BLaER1 treated with 17β-estradiol and CSF1 and Interleukin-3, amounts not matched to agents 10 nM and 100 nM (cell line): Measurements from ENCODE around the gene HS1BP3.

Experiments used
- H3K27ac ChIP-seq, 11 experiments: shearing (Covaris generic); formaldehyde crosslinking; 2 replicates each; pipeline ENCODE4 v1.8.1; 2022
- H3K27me3 ChIP-seq, 11 experiments: shearing (Covaris generic); formaldehyde crosslinking; 2 replicates each; pipeline ENCODE4 v1.8.1; 2022
- H3K36me3 ChIP-seq, 11 experiments: shearing (Covaris generic); formaldehyde crosslinking; 2 replicates each; pipeline ENCODE4 v1.8.1; 2022
- H3K4me1 ChIP-seq, 10 experiments: shearing (Covaris generic); formaldehyde crosslinking; 2 replicates each; pipeline ENCODE4 v1.8.1; 2022
- H3K4me2 ChIP-seq, 11 experiments: shearing (Covaris generic); formaldehyde crosslinking; 2 replicates each; pipeline ENCODE4 v1.8.1; 2022
- H3K4me3 ChIP-seq, 10 experiments: shearing (Covaris generic); formaldehyde crosslinking; 2 replicates each; pipeline ENCODE4 v1.8.1; 2022
- H3K9ac ChIP-seq, 11 experiments: shearing (Covaris generic); formaldehyde crosslinking; 2 replicates each; pipeline ENCODE4 v1.8.1; 2022
- H3K9me3 ChIP-seq, 11 experiments: shearing (Covaris generic); formaldehyde crosslinking; replicated peaks in 1 of 11; 2 replicates each; pipeline ENCODE4 v1.8.1; 2022
- H4K20me1 ChIP-seq, 11 experiments: shearing (Covaris generic); formaldehyde crosslinking; 2 replicates each; pipeline ENCODE4 v1.8.1; 2022
- Cebpa-rat ChIP-seq, 11 experiments: shearing (Covaris generic); IDR thresholded peaks; 2 replicates each; pipeline ENCODE4 v1.8.1; 2022

The HS1BP3 gene

GRCh38 chr2:20620696-20621365 lies 30.1 kb downstream of the HS1BP3 start:
- peak overlapping the region in 1 of 11 experiments; percentile 73; a peak in 2 of 22 replicates for H3K4me2 ChIP-seq
- peak overlapping the region in 1 of 11 experiments; percentile 28; a peak in 1 of 22 replicates for H3K9ac ChIP-seq
- no peak for TF ChIP-seq Cebpa-rat (IDR thresholded peaks at IDR 0.05)
- no peaks in the 10 kb centered on the region for H3K9me3 ChIP-seq
- no peak overlapping the region for H3K4me3 ChIP-seq
- peaks cover 0 to 12% (median 0%) of the 10 kb centered on the region in 11 experiments; a peak in 3 of 22 replicates for H3K27me3 ChIP-seq
- peaks cover 40 to 88% (median 60%) of the 10 kb centered on the region in 10 experiments for H3K4me1 ChIP-seq
- peaks cover 6 to 71% (median 31%) of the 10 kb centered on the region in 11 experiments; a peak in 17 of 22 replicates for H4K20me1 ChIP-seq
- no peak overlapping the region for H3K27ac ChIP-seq
- H3K36me3 ChIP-seq, result peaks cover 0 to 71% (median 17%) of the 10 kb centered on the region in 11 experiments; a peak in 15 of 22 replicates

- peak overlapping the region in 3 of 11 experiments; percentile 72 to 80 (median 73); a peak in 2 of 22 replicates for H3K4me2 ChIP-seq
- H3K36me3 ChIP-seq, result peaks cover 0 to 67% (median 17%) of the 10 kb centered on the region in 11 experiments; a peak in 15 of 22 replicates
- peak overlapping the region in 1 of 11 experiments; percentile 11; a peak in 1 of 22 replicates for H3K9ac ChIP-seq
- H3K9me3 ChIP-seq, result no peaks in the 10 kb centered on the region
- peaks cover 6 to 68% (median 31%) of the 10 kb centered on the region in 11 experiments; a peak in 17 of 22 replicates for H4K20me1 ChIP-seq
- no peak overlapping the region for H3K27ac ChIP-seq
- peaks cover 0 to 12% (median 0%) of the 10 kb centered on the region in 11 experiments; a peak in 3 of 22 replicates for H3K27me3 ChIP-seq
- no peak overlapping the region for H3K4me3 ChIP-seq
- TF ChIP-seq Cebpa-rat (IDR thresholded peaks at IDR 0.05), result no peak
- peaks cover 41 to 88% (median 59%) of the 10 kb centered on the region in 10 experiments for H3K4me1 ChIP-seq
Observed at GRCh38 chr2:20620271-20620681, 30.6 kb downstream of the HS1BP3 start.

- no peaks in the 10 kb centered on the region for H3K9me3 ChIP-seq
- H3K4me2 ChIP-seq, result peak overlapping the region; percentile 66 to 80 (median 73); a peak in 20 of 22 replicates
- no peak overlapping the region for H3K4me3 ChIP-seq
- H4K20me1 ChIP-seq, result peaks cover 1 to 66% (median 27%) of the 10 kb centered on the region in 11 experiments; a peak in 17 of 22 replicates
- H3K36me3 ChIP-seq, result peaks cover 0 to 60% (median 17%) of the 10 kb centered on the region in 11 experiments; a peak in 15 of 22 replicates
- peaks cover 0 to 12% (median 0%) of the 10 kb centered on the region in 11 experiments; a peak in 3 of 22 replicates for H3K27me3 ChIP-seq
- H3K4me1 ChIP-seq, result peaks cover 47 to 82% (median 59%) of the 10 kb centered on the region in 10 experiments
- H3K27ac ChIP-seq, result peak overlapping the region in 2 of 11 experiments; percentile 70 to 73; a peak in 2 of 22 replicates
- H3K9ac ChIP-seq, result peak overlapping the region in 4 of 11 experiments; percentile 2 to 69 (median 17); a peak in 4 of 22 replicates
- no peak for TF ChIP-seq Cebpa-rat (IDR thresholded peaks at IDR 0.05)
Observed at GRCh38 chr2:20619624-20620024, 31.3 kb downstream of the HS1BP3 start.

GRCh38 chr2:20618886-20619521 lies 31.9 kb downstream of the HS1BP3 start:
- peaks cover 0 to 12% (median 0%) of the 10 kb centered on the region in 11 experiments; a peak in 3 of 22 replicates for H3K27me3 ChIP-seq
- peak overlapping the region; percentile 66 to 80 (median 73) for H3K4me2 ChIP-seq
- H3K27ac ChIP-seq, result peak overlapping the region in 3 of 11 experiments; percentile 44 to 73 (median 70); a peak in 4 of 22 replicates
- no peak overlapping the region for H3K4me3 ChIP-seq
- peaks cover 0 to 54% (median 11%) of the 10 kb centered on the region in 11 experiments; a peak in 13 of 22 replicates for H3K36me3 ChIP-seq
- no peak for TF ChIP-seq Cebpa-rat (IDR thresholded peaks at IDR 0.05)
- H4K20me1 ChIP-seq, result peaks cover 0 to 63% (median 21%) of the 10 kb centered on the region in 11 experiments; a peak in 15 of 22 replicates
- H3K9ac ChIP-seq, result peak overlapping the region in 4 of 11 experiments; percentile 2 to 69 (median 44); a peak in 5 of 22 replicates
- H3K9me3 ChIP-seq, result no peaks in the 10 kb centered on the region
- H3K4me1 ChIP-seq, result peaks cover 53 to 82% (median 65%) of the 10 kb centered on the region in 10 experiments

- Histone ChIP-seq H3K9me3 (no peaks in the 10 kb centered on the region), H4K20me1 (peaks cover 0 to 58% (median 20%) of the 10 kb centered on the region in 11 experiments; a peak in 15 of 22 replicates), H3K27ac (peak overlapping the region in 3 of 11 experiments; percentile 44 to 73 (median 70); a peak in 5 of 22 replicates), H3K36me3 (peaks cover 0 to 49% (median 5%) of the 10 kb centered on the region in 11 experiments; a peak in 12 of 22 replicates), H3K9ac (peak overlapping the region in 4 of 11 experiments; percentile 15 to 69 (median 52); a peak in 6 of 22 replicates), H3K4me2 (peak overlapping the region; percentile 66 to 80 (median 73)), H3K4me3 (no peak overlapping the region), H3K27me3 (peaks cover 0 to 12% (median 0%) of the 10 kb centered on the region in 11 experiments; a peak in 3 of 22 replicates), H3K4me1 (peaks cover 54 to 86% (median 68%) of the 10 kb centered on the region in 10 experiments)
- no peak for TF ChIP-seq Cebpa-rat (IDR thresholded peaks at IDR 0.05)
Observed at GRCh38 chr2:20618468-20618885, 32.4 kb downstream of the HS1BP3 start.

- H3K4me1 ChIP-seq, result peaks cover 49 to 87% (median 66%) of the 10 kb centered on the region in 10 experiments
- peak overlapping the region in 3 of 11 experiments; percentile 44 to 73 (median 70); a peak in 5 of 22 replicates for H3K27ac ChIP-seq
- no peaks in the 10 kb centered on the region for H3K9me3 ChIP-seq
- peak overlapping the region in 4 of 11 experiments; percentile 15 to 69 (median 52); a peak in 7 of 22 replicates for H3K9ac ChIP-seq
- peaks cover 0 to 44% (median 4%) of the 10 kb centered on the region in 11 experiments; a peak in 10 of 22 replicates for H3K36me3 ChIP-seq
- H3K4me3 ChIP-seq, result no peak overlapping the region
- no peak for TF ChIP-seq Cebpa-rat (IDR thresholded peaks at IDR 0.05)
- peaks cover 0 to 53% (median 18%) of the 10 kb centered on the region in 11 experiments; a peak in 14 of 22 replicates for H4K20me1 ChIP-seq
- H3K4me2 ChIP-seq, result peak overlapping the region; percentile 66 to 85 (median 76)
- H3K27me3 ChIP-seq, result peaks cover 0 to 8% (median 0%) of the 10 kb centered on the region in 11 experiments; a peak in 2 of 22 replicates
Observed at GRCh38 chr2:20617892-20618467, 32.9 kb downstream of the HS1BP3 start.

- H3K9me3 ChIP-seq, result no peaks in the 10 kb centered on the region
- no peak overlapping the region for H3K4me3 ChIP-seq
- peaks cover 0 to 49% (median 17%) of the 10 kb centered on the region in 11 experiments; a peak in 14 of 22 replicates for H4K20me1 ChIP-seq
- TF ChIP-seq Cebpa-rat (IDR thresholded peaks at IDR 0.05), result no peak
- H3K9ac ChIP-seq, result peak overlapping the region in 5 of 11 experiments; percentile 5 to 61 (median 33); a peak in 5 of 22 replicates
- peaks cover 0 to 5% (median 0%) of the 10 kb centered on the region in 11 experiments; a peak in 1 of 22 replicates for H3K27me3 ChIP-seq
- H3K4me2 ChIP-seq, result peak overlapping the region; percentile 66 to 85 (median 76)
- peak overlapping the region in 2 of 11 experiments; percentile 36 to 60; a peak in 4 of 22 replicates for H3K27ac ChIP-seq
- H3K36me3 ChIP-seq, result peaks cover 0 to 35% (median 4%) of the 10 kb centered on the region in 11 experiments; a peak in 9 of 22 replicates
- H3K4me1 ChIP-seq, result peaks cover 41 to 80% (median 58%) of the 10 kb centered on the region in 10 experiments
Observed at GRCh38 chr2:20617081-20617575, 33.8 kb downstream of the HS1BP3 start.
